SK-N-SH (cell line): ENCODE data around the gene SPATA33. TPM values are rescaled to one million over a fixed set of nuclear protein-coding genes. Genes with fewer than 3 reads are reported as not detected.
A peak's percentile ranks its signal among the peaks of the same experiment; 100 is the strongest.

ENCODE experiments used
- CTCF ChIA-PET: fragments of 300-600, 350-600 bp; formaldehyde crosslinking; extraction: SDS; loops from one replicate; lab custom pipeline; 2021; lab: Yijun Ruan, JAX
- POLR2A ChIA-PET: fragments of 350-600 bp; sonication (Branson Sonifier 250); formaldehyde crosslinking; extraction: SDS; loops from one replicate; lab custom pipeline; 2020; ENCODE audit warnings: antibody characterized with exemption, inconsistent platforms; lab: Yijun Ruan, JAX
- DNase-seq: peaks from one replicate; pipeline ENCODE4 v3.0.0; 2012
- H2AFZ ChIP-seq: fragments of 200-600 bp; sonication (generic); 2 replicates; pipeline ENCODE4 v1.8.1; 2016; ENCODE audit warnings: antibody characterized with exemption, mild to moderate bottlenecking, low read depth
- H3F3A ChIP-seq: fragments of 200-600 bp; sonication (generic); replicated peaks from 2 replicates; pipeline ENCODE3; 2016; ENCODE audit warnings: antibody characterized with exemption, mild to moderate bottlenecking; ENCODE audit not compliant: insufficient read depth
- H3K27ac ChIP-seq, 2 experiments: fragments of 200-500 bp in 1 of 2; fragments of 200-600 bp in 1 of 2; sonication (Bioruptor generic) in 1 of 2; sonication (generic), shearing (Covaris generic) in 1 of 2; 2 replicates each; pipeline versions ENCODE4 v1.5.1 to v1.6.1; 2014 to 2016; ENCODE audit warnings: low read depth in 2 of 2, inconsistent platforms in 1 of 2, low read length in 1 of 2, mild to moderate bottlenecking in 1 of 2, mixed read lengths in 1 of 2
- H3K27me3 ChIP-seq: fragments of 200-600 bp; sonication (generic), shearing (Covaris generic); 2 replicates; pipeline ENCODE4 v1.6.1; 2016; ENCODE audit warnings: mixed run types; ENCODE audit not compliant: insufficient read depth
- H3K36me3 ChIP-seq, 2 experiments: fragments of 200-500 bp in 1 of 2; fragments of 200-600 bp in 1 of 2; sonication (Bioruptor generic) in 1 of 2; sonication (generic) in 1 of 2; replicated peaks in 1 of 2; 2 replicates each; pipeline versions ENCODE3 to v1.5.1; 2014 to 2016; ENCODE audit warnings: low read length in 1 of 2, mild to moderate bottlenecking in 1 of 2; ENCODE audit not compliant: insufficient read depth in 2 of 2, control insufficient read depth in 1 of 2
- H3K4me1 ChIP-seq, 2 experiments: fragments of 200-500 bp in 1 of 2; fragments of 200-600 bp in 1 of 2; sonication (Bioruptor generic) in 1 of 2; sonication (generic), shearing (Covaris generic) in 1 of 2; 2 replicates each; pipeline versions ENCODE4 v1.5.1 to v1.6.1; 2014 to 2016; ENCODE audit warnings: low read depth in 1 of 2, low read length in 1 of 2, mixed run types in 1 of 2; ENCODE audit not compliant: insufficient read depth in 2 of 2, control insufficient read depth in 1 of 2
- H3K4me2 ChIP-seq: fragments of 200-600 bp; sonication (generic), shearing (Covaris generic); 2 replicates; pipeline ENCODE4 v1.6.1; 2017; ENCODE audit warnings: mixed run types
- H3K4me3 ChIP-seq, 2 experiments: fragments of 200-500 bp in 1 of 2; fragments of 200-600 bp in 1 of 2; sonication (Bioruptor generic) in 1 of 2; sonication (generic), shearing (Covaris generic) in 1 of 2; 2 replicates each; pipeline versions ENCODE4 v1.5.1 to v1.8.1; 2014 to 2016; ENCODE audit warnings: low read depth in 2 of 2, inconsistent platforms in 1 of 2, low read length in 1 of 2, mild to moderate bottlenecking in 1 of 2, mixed read lengths in 1 of 2, moderate library complexity in 1 of 2
- H3K79me2 ChIP-seq: fragments of 200-600 bp; sonication (generic); 2 replicates; pipeline ENCODE4 v1.8.1; 2017; ENCODE audit warnings: mild to moderate bottlenecking; ENCODE audit not compliant: insufficient read depth
- H3K9ac ChIP-seq: fragments of 200-600 bp; sonication (generic); 2 replicates; pipeline ENCODE4 v1.6.1; 2017; ENCODE audit warnings: mixed run types
- H3K9me2 ChIP-seq: fragments of 200-600 bp; sonication (generic); 2 replicates; pipeline ENCODE4 v1.6.1; 2017; ENCODE audit warnings: mixed run types
- H3K9me3 ChIP-seq: fragments of 200-600 bp; sonication (generic); 2 replicates; pipeline ENCODE4 v1.6.1; 2017; ENCODE audit warnings: mixed run types, mild to moderate bottlenecking, moderate library complexity
- H4K20me1 ChIP-seq: fragments of 200-600 bp; sonication (generic); 2 replicates; pipeline ENCODE4 v1.6.1; 2017; ENCODE audit warnings: mild to moderate bottlenecking, mixed run types; ENCODE audit not compliant: insufficient read depth
- EZH2phosphoT487 ChIP-seq: fragments of 200-600 bp; sonication (generic); IDR thresholded peaks from 2 replicates; pipeline ENCODE4 v1.6.1; 2017; ENCODE audit warnings: low read depth, mixed run types, mild to moderate bottlenecking, antibody characterized with exemption, moderate library complexity, borderline replicate concordance
- FOXM1 ChIP-seq: IDR thresholded peaks from 2 replicates; pipeline ENCODE4 v1.4.0; 2012; ENCODE audit warnings: low read depth, mild to moderate bottlenecking
- GABPA ChIP-seq: IDR thresholded peaks from 2 replicates; pipeline ENCODE4 v1.4.0; 2012; ENCODE audit warnings: low read depth, mild to moderate bottlenecking
- GATA2 ChIP-seq: sonication (generic); formaldehyde crosslinking; IDR thresholded peaks from 2 replicates; pipeline ENCODE4 v1.5.0; 2020; ENCODE audit warnings: mild to moderate bottlenecking, missing genetic modification reagents
- MEF2A ChIP-seq: IDR thresholded peaks from 2 replicates; pipeline ENCODE4 v1.4.0; 2012; ENCODE audit warnings: low read depth, borderline replicate concordance
- MXI1 ChIP-seq: IDR thresholded peaks from 2 replicates; pipeline ENCODE4 v1.6.1; 2012; ENCODE audit warnings: mild to moderate bottlenecking, low read depth, low read length, improper control_type of control experiment
- RCOR1 ChIP-seq: fragments of 150-350 bp; IDR thresholded peaks from 2 replicates; pipeline ENCODE4 v1.6.1; 2017; ENCODE audit warnings: antibody characterized with exemption, low read length
- RXRA ChIP-seq: IDR thresholded peaks from 2 replicates; pipeline ENCODE4 v1.4.0; 2012; ENCODE audit warnings: low read depth, mild to moderate bottlenecking, borderline replicate concordance
- SIN3A ChIP-seq: IDR thresholded peaks from 2 replicates; pipeline ENCODE4 v1.6.1; 2012; ENCODE audit warnings: low read depth, mild to moderate bottlenecking, low read length, moderate library complexity, borderline replicate concordance
- WGBS: methylation state at CpG from one replicate; pipeline ENCODE4 v1.1.6; 2017; ENCODE audit warnings: low lambda C conversion rate; 5-methylcytosine and 5-hydroxymethylcytosine counted together
- polyA plus RNA-seq, 3 experiments: library from polyadenylated mRNA; depleted of rRNA; stranded (reverse); fragments of >200 nt; gene quantifications; 2 replicates each; pipeline ENCODE4 v1.2.3, GENCODE V29; 2012
- TF ChIP-seq, protein P1 (sequence below): IDR thresholded peaks from 2 replicates; pipeline ENCODE4; 2012
- TF ChIP-seq, protein P2 (sequence below): fragments of 150-350 bp; IDR thresholded peaks from 2 replicates; pipeline ENCODE4 v1.6.1; 2017; ENCODE audit warnings: antibody characterized with exemption, low read length, low read depth, borderline replicate concordance
- TF ChIP-seq, protein P3 (sequence below): IDR thresholded peaks from 2 replicates; pipeline ENCODE4 v1.4.0; 2012; ENCODE audit warnings: low read depth, borderline replicate concordance
- TF ChIP-seq, protein P4 (sequence below): fragments of 150-350 bp; IDR thresholded peaks from 2 replicates; pipeline ENCODE4 v1.6.1; 2016; ENCODE audit warnings: mild to moderate bottlenecking, low read depth, low read length
- TF ChIP-seq, protein P5 (sequence below): IDR thresholded peaks from 2 replicates; pipeline ENCODE4 v1.6.1; 2012; ENCODE audit warnings: mild to moderate bottlenecking, low read depth, low read length, moderate library complexity

The SPATA33 gene
- polyA plus RNA-seq, 1 of the 3 experiments (the other 2 are of a cell fraction), result 7.2 TPM

DNA sequence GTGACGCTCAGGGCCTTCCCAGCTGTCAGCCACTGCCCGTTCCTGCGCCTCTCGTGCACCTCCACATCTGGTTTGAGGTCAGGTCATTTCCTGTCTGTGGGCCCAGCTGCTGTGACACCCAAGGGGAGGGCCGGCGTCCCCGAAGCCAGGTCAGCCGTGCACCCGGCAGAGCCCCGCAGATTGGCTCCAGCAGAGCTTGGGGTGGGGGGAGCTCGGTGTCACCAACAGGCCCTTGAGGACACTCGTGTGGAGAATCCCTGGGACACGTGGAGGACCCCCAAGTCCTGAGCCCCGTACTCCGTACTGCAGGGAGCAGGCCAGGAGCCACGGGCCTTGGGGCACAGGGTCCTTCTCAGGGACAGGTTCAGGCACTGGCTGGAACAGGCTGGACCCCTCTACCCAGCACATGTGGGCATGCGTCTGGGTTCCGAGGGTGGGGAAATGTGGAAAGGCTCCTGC is 39.1 kb downstream of the SPATA33 start:
- Histone ChIP-seq H3K79me2 (no peaks in the 10 kb centered on the region), H2AFZ (no peak overlapping the region), H3K4me3 (no peak overlapping the region), H3K27ac (no peak overlapping the region; a peak in 1 of 4 replicates), H3K4me1 (peaks cover 9 to 25% of the 10 kb centered on the region in 2 experiments; a peak in 2 of 4 replicates), H3K27me3 (no peaks in the 10 kb centered on the region), H3K9me2 (no peaks in the 10 kb centered on the region), H3K9me3 (no peaks in the 10 kb centered on the region), H3K36me3 (peaks cover 7 to 57% of the 10 kb centered on the region in 2 experiments), H3F3A (peaks cover 8% of the 10 kb centered on the region), H3K4me2 (no peak overlapping the region), H4K20me1 (peaks cover 11% of the 10 kb centered on the region), H3K9ac (no peak overlapping the region)
- ChIA-PET CTCF (interaction anchor here (1.9 to 4.3 kb wide), 2 partner anchors 10 to 164 kb away, joined by 4 to 37 read pairs; no protein-coding TSS in a partner anchor), POLR2A (interaction anchor here (1.3 to 2.6 kb wide), 2 partner anchors 10 to 39 kb away, joined by 3 to 10 read pairs; partner anchors contain the start of genes CDK10, CHMP1A and SPATA33)
- WGBS, result 100% methylated on average over 6 of the region's 18 CpGs
- DNase-seq, result peak; percentile 33
- TF ChIP-seq, protein P1, sequence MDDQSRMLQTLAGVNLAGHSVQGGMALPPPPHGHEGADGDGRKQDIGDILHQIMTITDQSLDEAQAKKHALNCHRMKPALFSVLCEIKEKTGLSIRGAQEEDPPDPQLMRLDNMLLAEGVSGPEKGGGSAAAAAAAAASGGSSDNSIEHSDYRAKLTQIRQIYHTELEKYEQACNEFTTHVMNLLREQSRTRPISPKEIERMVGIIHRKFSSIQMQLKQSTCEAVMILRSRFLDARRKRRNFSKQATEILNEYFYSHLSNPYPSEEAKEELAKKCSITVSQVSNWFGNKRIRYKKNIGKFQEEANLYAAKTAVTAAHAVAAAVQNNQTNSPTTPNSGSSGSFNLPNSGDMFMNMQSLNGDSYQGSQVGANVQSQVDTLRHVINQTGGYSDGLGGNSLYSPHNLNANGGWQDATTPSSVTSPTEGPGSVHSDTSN, result peak; percentile 4; the same call in 1 of the 2 replicates
- TF ChIP-seq RXRA (no peak), GABPA (no peak)

DNA sequence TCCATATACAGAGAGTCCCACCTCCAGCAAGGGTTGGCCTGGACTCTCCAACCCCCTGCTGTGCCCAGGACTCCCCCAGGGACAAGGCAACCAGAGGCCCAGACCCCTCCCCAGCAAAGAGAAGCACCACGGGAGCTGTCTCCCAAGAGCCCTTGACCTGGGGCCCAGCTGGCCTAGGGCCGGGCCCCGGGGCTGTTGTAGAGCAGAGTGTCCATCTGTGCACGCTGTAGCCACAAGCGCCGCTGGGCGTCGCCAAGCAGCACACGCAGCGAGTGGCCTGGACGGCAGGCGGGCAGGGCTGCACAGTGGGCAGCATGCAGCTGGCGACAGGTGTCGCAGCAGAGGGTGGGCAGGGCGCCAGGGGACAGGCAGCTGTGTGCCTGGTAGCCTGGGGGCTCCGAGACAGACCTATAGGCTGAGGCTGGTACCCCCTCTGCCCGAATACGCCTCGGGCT is 39.6 kb downstream of the SPATA33 start:
- H4K20me1 ChIP-seq, result peaks cover 11% of the 10 kb centered on the region
- CTCF ChIA-PET, result interaction anchor here (1.9 to 4.3 kb wide), 2 partner anchors 9 to 163 kb away, joined by 4 to 37 read pairs; no protein-coding TSS in a partner anchor
- H3K79me2 ChIP-seq, result no peaks in the 10 kb centered on the region
- no peak overlapping the region for H3K4me3 ChIP-seq
- H3K9me3 ChIP-seq, result no peaks in the 10 kb centered on the region
- no peak overlapping the region; a peak in 1 of 4 replicates for H3K27ac ChIP-seq
- no peak overlapping the region for H3K9ac ChIP-seq
- H3K4me2 ChIP-seq, result no peak overlapping the region
- POLR2A ChIA-PET, result interaction anchor here (0.9 to 2.6 kb wide), 3 partner anchors 10 to 40 kb away, joined by 3 to 10 read pairs (median 3); partner anchors contain the start of genes CDK10, CHMP1A and SPATA33
- 96% methylated on average over 9 of the region's 19 CpGs for WGBS
- peaks cover 9 to 27% of the 10 kb centered on the region in 2 experiments; a peak in 2 of 4 replicates for H3K4me1 ChIP-seq
- peaks cover 9% of the 10 kb centered on the region for H3F3A ChIP-seq
- H3K27me3 ChIP-seq, result no peaks in the 10 kb centered on the region
- peak; percentile 50 for DNase-seq
- no peak for TF ChIP-seq EZH2phosphoT487
- TF ChIP-seq RCOR1, result no peak
- no peak for TF ChIP-seq SIN3A
- no peak for TF ChIP-seq FOXM1
- TF ChIP-seq MEF2A, result no peak
- TF ChIP-seq, protein P2, sequence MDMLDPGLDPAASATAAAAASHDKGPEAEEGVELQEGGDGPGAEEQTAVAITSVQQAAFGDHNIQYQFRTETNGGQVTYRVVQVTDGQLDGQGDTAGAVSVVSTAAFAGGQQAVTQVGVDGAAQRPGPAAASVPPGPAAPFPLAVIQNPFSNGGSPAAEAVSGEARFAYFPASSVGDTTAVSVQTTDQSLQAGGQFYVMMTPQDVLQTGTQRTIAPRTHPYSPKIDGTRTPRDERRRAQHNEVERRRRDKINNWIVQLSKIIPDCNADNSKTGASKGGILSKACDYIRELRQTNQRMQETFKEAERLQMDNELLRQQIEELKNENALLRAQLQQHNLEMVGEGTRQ, result no peak
- TF ChIP-seq, protein P3, sequence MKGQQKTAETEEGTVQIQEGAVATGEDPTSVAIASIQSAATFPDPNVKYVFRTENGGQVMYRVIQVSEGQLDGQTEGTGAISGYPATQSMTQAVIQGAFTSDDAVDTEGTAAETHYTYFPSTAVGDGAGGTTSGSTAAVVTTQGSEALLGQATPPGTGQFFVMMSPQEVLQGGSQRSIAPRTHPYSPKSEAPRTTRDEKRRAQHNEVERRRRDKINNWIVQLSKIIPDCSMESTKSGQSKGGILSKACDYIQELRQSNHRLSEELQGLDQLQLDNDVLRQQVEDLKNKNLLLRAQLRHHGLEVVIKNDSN, result no peak
- no peak for TF ChIP-seq MXI1
- no peak for TF ChIP-seq GATA2
- TF ChIP-seq, protein P4, sequence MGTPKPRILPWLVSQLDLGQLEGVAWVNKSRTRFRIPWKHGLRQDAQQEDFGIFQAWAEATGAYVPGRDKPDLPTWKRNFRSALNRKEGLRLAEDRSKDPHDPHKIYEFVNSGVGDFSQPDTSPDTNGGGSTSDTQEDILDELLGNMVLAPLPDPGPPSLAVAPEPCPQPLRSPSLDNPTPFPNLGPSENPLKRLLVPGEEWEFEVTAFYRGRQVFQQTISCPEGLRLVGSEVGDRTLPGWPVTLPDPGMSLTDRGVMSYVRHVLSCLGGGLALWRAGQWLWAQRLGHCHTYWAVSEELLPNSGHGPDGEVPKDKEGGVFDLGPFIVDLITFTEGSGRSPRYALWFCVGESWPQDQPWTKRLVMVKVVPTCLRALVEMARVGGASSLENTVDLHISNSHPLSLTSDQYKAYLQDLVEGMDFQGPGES, result no peak
- TF ChIP-seq, protein P5, sequence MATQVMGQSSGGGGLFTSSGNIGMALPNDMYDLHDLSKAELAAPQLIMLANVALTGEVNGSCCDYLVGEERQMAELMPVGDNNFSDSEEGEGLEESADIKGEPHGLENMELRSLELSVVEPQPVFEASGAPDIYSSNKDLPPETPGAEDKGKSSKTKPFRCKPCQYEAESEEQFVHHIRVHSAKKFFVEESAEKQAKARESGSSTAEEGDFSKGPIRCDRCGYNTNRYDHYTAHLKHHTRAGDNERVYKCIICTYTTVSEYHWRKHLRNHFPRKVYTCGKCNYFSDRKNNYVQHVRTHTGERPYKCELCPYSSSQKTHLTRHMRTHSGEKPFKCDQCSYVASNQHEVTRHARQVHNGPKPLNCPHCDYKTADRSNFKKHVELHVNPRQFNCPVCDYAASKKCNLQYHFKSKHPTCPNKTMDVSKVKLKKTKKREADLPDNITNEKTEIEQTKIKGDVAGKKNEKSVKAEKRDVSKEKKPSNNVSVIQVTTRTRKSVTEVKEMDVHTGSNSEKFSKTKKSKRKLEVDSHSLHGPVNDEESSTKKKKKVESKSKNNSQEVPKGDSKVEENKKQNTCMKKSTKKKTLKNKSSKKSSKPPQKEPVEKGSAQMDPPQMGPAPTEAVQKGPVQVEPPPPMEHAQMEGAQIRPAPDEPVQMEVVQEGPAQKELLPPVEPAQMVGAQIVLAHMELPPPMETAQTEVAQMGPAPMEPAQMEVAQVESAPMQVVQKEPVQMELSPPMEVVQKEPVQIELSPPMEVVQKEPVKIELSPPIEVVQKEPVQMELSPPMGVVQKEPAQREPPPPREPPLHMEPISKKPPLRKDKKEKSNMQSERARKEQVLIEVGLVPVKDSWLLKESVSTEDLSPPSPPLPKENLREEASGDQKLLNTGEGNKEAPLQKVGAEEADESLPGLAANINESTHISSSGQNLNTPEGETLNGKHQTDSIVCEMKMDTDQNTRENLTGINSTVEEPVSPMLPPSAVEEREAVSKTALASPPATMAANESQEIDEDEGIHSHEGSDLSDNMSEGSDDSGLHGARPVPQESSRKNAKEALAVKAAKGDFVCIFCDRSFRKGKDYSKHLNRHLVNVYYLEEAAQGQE, result no peak
- no peaks in the 10 kb centered on the region for H3K9me2 ChIP-seq
- H3K36me3 ChIP-seq, result peaks cover 7 to 52% of the 10 kb centered on the region in 2 experiments
- no peak overlapping the region for H2AFZ ChIP-seq
